ENCODE data around the gene MAD2L1.

Gene MAD2L1

DNA sequence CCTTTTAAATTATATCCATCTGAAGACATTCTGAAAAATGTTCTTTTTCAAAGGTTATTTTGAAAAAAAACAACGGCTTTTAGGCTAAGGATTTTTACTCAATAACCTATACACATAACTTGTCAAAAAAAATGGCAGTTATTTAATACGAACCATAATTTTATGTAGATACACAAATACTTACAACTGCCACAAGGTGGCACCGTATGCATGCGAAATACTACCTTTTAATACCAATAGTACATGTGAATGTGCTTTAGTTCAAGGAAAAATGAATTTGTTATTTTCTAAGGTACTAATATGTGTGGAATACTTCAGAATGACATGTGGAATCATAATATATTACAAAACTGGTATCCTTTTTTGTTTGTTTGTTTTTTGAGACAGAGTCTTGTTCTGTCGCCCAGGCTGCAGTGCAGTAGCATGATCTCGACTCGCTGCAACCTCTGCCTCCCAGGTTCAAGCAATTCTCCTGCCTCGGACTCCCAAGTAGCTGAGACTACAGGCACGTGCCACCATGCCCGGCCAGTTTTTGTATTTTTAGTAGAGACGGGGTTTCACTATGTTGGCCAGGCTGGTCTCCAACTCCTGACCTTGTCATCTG is 4.6 kb upstream of the MAD2L1 start:
- TF ChIP-seq POLR2AphosphoS5 (IDR thresholded peaks at IDR 0.05; ENCODE audit: low read depth, low read length): no peak
- no peak for TF ChIP-seq TAF1 (IDR thresholded peaks at IDR 0.05; ENCODE audit: borderline replicate concordance, insufficient read depth, low read length)
- TF ChIP-seq, protein P1, sequence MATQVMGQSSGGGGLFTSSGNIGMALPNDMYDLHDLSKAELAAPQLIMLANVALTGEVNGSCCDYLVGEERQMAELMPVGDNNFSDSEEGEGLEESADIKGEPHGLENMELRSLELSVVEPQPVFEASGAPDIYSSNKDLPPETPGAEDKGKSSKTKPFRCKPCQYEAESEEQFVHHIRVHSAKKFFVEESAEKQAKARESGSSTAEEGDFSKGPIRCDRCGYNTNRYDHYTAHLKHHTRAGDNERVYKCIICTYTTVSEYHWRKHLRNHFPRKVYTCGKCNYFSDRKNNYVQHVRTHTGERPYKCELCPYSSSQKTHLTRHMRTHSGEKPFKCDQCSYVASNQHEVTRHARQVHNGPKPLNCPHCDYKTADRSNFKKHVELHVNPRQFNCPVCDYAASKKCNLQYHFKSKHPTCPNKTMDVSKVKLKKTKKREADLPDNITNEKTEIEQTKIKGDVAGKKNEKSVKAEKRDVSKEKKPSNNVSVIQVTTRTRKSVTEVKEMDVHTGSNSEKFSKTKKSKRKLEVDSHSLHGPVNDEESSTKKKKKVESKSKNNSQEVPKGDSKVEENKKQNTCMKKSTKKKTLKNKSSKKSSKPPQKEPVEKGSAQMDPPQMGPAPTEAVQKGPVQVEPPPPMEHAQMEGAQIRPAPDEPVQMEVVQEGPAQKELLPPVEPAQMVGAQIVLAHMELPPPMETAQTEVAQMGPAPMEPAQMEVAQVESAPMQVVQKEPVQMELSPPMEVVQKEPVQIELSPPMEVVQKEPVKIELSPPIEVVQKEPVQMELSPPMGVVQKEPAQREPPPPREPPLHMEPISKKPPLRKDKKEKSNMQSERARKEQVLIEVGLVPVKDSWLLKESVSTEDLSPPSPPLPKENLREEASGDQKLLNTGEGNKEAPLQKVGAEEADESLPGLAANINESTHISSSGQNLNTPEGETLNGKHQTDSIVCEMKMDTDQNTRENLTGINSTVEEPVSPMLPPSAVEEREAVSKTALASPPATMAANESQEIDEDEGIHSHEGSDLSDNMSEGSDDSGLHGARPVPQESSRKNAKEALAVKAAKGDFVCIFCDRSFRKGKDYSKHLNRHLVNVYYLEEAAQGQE (IDR thresholded peaks at IDR 0.05; ENCODE audit: insufficient read depth in 1 of 2, low read depth in 2 of 2, low read length in 2 of 2): no peak
- no peak for TF ChIP-seq FOXP2 (optimal IDR thresholded peaks at IDR 0.05; ENCODE audit: borderline replicate concordance, extremely low read depth, extremely low read length, insufficient read depth)
- no peak for TF ChIP-seq SIN3A (IDR thresholded peaks at IDR 0.05; ENCODE audit: borderline replicate concordance, insufficient read depth, low read length)

DNA sequence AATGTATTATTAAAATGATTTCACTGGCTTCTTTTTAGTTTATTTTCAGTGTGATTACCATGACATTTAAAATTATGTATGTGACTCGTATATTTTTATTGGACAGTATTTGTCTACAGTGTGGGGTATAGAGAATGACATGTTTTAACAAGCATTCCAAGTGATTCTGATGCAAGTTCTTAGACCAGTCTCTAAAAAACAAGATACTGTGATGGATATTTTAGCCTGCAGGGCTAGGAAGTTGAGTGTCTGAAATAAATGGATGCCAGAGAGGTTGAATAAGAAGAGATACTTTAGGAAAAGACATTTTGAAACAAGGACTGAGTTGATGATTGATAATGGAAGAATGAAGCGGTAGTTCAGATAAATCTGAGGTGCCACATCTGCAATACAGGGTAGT is 3.5 kb upstream of the MAD2L1 start:
- no peak for TF ChIP-seq SIN3A (IDR thresholded peaks at IDR 0.05; ENCODE audit: borderline replicate concordance, insufficient read depth, low read length)
- no peak for TF ChIP-seq FOXP2 (optimal IDR thresholded peaks at IDR 0.05; ENCODE audit: borderline replicate concordance, extremely low read depth, extremely low read length, insufficient read depth)
- no peak for TF ChIP-seq POLR2AphosphoS5 (IDR thresholded peaks at IDR 0.05; ENCODE audit: low read depth, low read length)
- TF ChIP-seq, protein P1 (IDR thresholded peaks at IDR 0.05; ENCODE audit: insufficient read depth in 1 of 2, low read depth in 2 of 2, low read length in 2 of 2): no peak
- TF ChIP-seq TAF1 (IDR thresholded peaks at IDR 0.05; ENCODE audit: borderline replicate concordance, insufficient read depth, low read length): no peak

DNA sequence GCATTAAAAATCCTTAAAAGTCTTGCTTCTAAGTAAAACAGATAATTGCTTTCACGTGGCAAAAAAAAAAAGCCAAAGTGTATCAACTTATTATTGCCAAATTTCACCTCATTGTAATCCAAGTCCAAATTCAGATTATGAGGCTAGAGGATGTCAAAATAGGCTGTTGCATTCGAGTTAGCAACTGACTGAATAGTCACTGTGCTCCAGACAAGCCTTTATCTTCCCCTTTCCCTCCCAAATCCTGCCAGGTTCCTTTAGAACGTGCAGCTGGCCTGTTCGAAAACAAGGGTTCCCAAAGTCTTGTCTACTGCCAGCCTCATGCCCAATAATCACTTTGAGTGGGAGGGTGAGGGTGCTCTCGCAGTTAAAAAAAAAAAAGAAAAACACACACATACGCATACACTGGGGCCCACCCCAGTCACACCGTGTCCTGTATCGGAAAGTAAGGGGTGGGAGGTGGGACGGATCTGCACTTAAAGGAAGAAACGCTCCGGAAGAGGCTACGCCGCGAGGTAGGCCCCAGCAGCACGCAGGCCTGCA is 603 bp downstream of the MAD2L1 start:
- TF ChIP-seq FOXP2 (optimal IDR thresholded peaks at IDR 0.05; ENCODE audit: borderline replicate concordance, extremely low read depth, extremely low read length, insufficient read depth) (no peak), POLR2AphosphoS5 (IDR thresholded peaks at IDR 0.05; ENCODE audit: low read depth, low read length) (no peak), TAF1 (IDR thresholded peaks at IDR 0.05; ENCODE audit: borderline replicate concordance, insufficient read depth, low read length) (no peak), SIN3A (IDR thresholded peaks at IDR 0.05; ENCODE audit: borderline replicate concordance, insufficient read depth, low read length) (no peak)
- TF ChIP-seq, protein P1 (IDR thresholded peaks at IDR 0.05; ENCODE audit: insufficient read depth in 1 of 2, low read depth in 2 of 2, low read length in 2 of 2): no peak

DNA sequence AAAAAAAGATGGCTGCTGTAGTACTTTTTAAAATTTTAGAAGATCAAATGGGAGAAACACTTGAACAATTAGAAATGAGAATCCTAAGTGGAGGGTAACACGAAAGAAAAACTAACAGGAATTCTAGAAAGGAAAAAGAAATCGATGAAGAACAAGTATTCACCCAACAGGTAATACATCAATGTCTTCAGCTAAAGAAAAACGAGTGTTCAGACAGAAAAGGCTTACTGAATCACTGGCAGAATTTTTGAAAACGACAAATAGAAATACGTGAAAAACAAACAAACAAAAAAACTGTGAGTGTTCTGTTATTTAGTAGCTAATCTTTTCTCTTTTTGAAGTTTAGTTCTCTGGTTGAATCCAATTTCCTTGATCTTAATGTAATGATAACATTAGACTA is 1.8 kb downstream of the MAD2L1 start:
- TF ChIP-seq POLR2AphosphoS5 (IDR thresholded peaks at IDR 0.05; ENCODE audit: low read depth, low read length) (no peak), TAF1 (IDR thresholded peaks at IDR 0.05; ENCODE audit: borderline replicate concordance, insufficient read depth, low read length) (no peak), SIN3A (IDR thresholded peaks at IDR 0.05; ENCODE audit: borderline replicate concordance, insufficient read depth, low read length) (no peak), FOXP2 (optimal IDR thresholded peaks at IDR 0.05; ENCODE audit: borderline replicate concordance, extremely low read depth, extremely low read length, insufficient read depth) (no peak)
- TF ChIP-seq, protein P1 (IDR thresholded peaks at IDR 0.05; ENCODE audit: insufficient read depth in 1 of 2, low read depth in 2 of 2, low read length in 2 of 2): no peak
